ENCODE results near the gene PDE2A.

- no peak for TF ChIP-seq EZH2 (IDR thresholded peaks at IDR 0.05)
- no peak for TF ChIP-seq POLR2AphosphoS5 (IDR thresholded peaks at IDR 0.05; ENCODE audit: borderline replicate concordance, low read depth, low read length)
Observed at GRCh38 chr11:72580642-72580950, 93.6 kb downstream of the PDE2A start.
